Inferior parietal cortex (tissue), 1 donor: ENCODE measurements around the gene MAP4K2.
A peak's percentile ranks its signal among the peaks of the same experiment; 100 is the strongest.

ENCODE experiments used
- DNase-seq: peaks from one replicate; pipeline ENCODE4 v3.0.0-alpha.2; 2016; ENCODE audit errors: extremely low spot score

MAP4K2 gene

DNA sequence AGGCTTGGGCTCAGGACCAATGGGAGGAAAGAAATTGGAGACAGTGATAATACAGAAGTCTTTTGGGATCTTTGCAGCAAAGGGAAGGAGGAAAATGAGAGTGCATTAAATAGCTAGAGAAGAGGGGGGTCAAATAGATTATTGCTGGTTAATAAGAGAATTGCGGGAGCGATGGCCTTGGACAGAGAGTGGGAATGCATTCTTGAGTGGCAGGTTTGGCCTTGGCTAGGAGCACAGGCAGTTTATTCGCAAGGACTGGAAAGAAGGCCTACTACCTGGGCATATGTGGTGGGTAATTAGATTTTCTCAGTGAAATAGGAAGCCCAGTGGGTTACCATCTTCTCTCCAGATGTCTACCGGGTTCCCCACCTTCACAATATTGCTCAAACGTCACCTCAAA, 10.8 kb upstream of the MAP4K2 start:
- DNase-seq, result no peak

DNA sequence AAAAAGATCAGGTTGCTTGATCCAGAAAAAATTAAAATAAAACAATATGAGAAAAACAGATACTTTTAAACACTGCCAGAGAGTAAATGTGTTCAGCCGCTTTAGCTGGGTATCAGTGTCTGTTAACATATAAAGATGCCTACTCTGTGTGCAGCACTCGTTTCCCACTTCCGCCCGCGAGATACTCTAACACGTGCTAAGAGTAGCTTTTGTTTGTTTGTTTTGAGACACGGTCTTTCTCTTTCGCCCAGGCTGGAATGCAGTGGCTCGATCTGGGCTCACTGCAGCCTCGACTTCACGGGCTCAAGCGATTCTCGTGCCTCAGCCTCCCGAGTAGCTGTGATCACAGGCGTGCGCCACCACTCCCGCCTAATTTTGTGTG, 7.9 kb upstream of the MAP4K2 start:
- no peak for DNase-seq

DNA sequence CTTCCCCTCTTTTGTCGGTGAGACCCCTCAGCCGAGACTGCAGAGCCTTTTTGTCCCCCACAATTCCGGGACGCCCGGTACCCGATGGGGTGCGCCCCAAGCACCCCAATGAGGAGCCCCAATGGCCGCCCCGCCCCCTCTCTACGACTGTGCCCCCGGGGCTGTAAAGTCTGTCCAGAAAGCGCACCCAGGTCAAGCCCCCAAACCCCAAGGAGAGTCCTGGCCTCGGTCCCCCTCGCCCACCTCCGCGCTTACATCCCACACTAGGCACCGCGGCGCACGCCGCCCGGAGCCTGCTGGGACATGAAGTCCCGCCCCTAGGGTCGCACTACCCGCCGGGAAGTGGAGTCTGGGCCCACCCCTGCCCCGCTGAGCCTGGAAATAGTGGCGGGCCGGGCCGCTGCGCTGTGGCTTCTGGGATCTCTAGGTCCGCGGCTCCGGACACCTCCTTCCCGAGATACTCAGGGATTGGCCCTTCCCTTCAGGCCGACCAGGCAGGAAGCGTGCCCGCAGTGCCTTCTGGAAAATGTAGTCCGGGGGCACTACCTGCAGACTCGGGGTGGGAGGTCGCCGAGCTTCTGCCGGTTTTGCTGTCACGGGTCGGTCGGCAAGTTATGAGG, 7.4 kb upstream of the MAP4K2 start, which contains the start of gene MEN1:
Gene MEN1, minus strand, starts transcription at position 281 of the 620 bp plus-strand sequence. CDS start 442 bp downstream, outside the sequence.
- DNase-seq, result peak; percentile 95

DNA sequence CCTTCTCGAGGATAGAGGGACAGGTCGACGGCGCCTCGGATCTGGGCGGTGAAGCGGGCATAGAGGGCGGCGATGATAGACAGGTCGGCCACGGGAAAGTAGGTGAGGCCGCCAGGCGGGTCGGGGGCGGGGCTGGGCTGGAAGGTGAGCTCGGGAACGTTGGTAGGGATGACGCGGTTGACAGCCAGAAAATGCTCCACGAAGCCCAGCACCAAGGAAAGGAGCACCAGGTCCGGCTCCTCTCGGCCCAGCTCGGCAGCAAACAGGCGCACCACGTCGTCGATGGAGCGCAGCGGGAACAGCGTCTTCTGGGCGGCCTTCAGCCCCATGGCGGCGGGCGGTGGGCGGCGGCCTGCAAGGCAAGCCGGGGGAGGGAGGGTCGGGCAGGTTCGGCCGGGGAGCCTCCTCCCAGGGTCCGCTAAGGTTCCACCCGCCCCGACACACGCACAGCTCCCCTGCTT, 6.8 kb upstream of the MAP4K2 start:
- no peak for DNase-seq

DNA sequence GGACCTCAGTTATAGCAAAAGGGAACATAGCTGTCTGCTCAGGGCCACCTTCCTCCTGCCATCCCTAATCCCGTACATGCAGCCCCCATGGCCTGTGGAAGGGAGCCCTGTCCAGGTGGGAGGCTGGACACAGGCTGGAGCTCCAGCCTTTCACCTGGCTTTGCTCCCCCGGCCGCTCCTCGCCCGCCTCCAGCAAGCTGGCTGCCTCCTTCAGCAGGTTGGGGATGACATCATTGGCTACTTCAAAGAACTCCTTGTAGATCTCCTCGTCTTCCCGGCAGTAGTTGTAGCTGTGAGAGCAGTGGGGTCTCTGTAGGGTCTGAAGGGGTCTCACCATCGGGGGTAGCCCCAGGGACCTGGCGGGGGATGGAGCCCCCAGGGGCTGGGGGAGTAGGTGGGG, 2.5 kb upstream of the MAP4K2 start:
- no peak for DNase-seq

DNA sequence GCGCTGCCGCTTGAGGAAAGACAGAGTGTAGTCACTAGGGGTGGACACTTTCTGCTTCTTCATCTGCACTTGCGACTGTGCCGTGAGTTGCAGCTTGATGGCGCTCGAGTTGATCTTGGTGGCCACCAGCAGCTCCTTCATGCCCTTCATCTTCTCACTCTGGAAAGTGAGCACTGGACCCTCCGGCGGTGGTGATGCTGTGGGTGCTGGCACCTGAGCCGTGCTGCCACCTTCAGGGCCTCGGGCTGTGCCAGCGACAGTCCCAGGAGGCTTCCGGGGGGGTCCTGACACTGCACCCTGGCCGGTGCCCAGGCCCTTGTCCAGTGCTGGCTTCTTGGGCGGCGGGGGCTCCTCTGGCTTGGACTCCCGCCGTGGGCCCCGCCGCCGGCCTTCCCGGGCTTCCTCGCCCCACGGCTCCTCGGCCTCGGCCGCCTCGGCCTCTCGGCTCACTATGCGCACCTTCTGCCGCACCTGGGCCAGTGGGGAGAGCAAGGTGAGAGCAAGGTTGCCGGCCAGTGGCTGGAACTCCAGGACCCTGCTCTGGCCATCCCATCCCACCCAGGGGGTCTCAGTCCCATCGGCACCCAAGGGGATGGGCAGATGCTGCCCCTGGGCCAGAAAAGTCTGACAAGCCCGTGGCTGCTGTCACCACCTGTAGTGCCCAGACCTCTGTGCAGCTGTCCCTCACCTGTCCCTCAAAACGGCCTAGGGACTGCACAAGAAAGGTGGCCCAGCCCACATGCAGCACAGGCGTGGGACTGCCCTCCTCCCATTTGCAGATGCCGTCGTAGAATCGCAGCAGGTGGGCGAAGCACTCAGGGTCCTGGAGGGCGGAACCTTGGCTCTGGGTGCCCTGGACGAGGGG, 1.6 kb upstream of the MAP4K2 start:
- DNase-seq, result no peak

DNA sequence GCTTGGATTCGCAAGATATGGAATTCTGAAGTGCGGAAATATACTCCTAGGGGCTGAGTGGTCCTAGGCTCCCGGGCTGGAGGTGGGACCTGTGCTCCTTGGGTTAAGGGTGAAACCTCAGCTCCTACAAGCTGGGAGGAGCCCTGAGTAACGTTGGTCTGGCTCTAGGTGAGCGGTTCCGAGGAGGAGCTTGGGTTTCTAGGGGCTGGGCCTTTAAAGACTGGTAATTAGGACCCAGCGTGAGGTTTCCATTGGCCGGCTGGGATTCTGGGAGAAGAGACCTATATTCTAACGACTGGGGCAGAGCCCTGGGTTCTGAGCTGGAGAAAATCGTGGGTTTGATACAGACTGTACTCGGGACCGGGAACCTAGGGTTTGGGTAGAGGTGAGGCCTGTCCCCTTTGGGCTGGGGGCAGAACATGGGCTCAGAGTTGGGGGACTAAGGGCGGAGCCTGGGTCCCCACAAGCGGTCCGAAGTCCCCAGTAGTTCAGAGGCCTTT, 882 bp upstream of the MAP4K2 start:
- DNase-seq, result no peak

DNA sequence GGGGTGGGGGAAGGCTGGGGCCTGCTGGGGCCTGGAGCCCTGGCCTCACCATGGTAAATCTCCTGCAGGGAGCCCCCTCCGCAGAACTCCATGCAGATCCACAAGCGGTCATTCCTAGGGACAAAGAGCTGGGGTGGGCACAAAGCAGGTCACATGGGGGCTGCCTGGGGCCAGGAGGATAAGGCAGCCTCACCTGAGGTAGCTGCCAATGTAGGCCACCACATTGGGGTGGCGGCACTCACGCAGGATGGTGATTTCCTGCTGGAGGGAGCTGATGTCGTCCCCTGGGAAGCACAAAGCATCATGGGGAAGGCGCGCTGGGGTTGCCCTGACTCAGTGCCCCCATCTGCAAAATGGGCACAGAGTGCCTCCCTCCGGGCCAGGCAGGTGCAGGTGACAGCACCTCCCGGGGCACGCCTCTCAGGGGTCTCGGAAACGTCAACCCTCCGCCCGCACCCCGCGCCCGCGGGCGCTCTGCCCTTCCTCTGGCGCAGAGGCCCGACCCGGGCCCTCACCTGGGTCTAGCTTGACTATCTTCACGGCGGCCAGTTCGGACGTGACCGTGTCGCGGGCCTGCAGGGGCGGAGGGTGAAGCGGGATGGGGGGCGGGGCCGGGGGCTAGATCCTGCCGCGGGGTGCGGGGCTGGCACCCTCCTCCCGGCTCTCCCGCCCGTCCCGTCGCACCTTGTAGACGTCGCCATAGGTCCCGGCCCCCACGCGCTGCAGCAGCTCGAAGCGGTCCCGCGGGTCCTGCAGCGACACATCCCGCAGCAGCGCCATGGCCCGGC, 450 bp downstream of the MAP4K2 start:
- DNase-seq, result no peak

DNA sequence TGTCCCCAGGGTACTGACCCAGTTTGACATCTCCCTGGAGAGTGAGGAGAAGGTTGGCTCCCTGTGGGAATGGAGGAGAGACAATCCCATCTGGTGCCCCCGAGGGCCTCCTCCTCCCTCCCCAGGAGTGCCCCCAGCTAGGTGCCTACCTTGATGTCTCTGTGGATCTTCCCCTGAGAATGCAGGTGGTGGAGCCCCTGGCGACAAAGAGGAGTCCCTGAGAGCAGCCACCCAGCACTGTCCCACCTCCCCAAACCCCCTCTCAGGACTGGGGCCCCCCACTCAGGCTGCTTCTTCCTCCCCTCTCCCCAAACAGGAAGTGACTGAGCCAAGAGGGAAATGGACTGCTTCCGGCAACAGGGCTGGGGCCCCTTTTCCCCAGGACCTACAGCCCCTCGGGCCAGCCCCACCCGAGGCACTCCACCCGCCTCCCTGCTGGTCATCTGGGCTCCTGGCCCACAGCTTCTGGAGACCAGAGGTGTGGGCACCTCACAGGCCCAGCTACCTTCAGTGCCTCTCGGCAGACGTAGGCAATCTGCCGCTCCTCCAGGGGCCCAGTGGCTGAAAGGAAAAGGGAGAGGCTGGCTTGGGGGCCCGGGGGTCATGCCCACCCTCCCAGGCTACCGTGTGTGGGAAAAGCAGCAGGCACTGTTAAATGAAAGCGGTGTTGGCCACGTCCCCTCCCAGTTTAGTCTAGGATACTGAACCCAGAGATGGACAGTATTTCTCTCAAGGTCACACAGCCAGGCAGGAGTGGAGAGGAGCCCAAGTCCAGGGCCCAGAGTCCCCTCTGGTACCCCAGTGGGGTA, 1.2 kb downstream of the MAP4K2 start:
- DNase-seq, result no peak

DNA sequence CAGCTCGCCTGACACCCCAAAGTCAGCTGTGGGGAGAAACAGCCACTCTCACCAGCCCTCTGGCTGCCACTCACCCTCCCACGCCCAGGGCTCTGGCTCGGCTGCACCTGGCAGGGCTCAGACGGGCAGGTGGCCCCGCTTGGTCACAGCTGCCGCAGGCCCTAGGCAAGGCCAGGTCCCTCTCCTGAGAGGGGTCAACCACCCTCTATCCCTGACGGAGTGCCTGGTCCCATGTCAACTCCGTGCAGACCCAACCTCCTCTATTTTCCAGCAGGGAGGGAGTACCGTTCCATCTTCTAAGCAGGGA, 1.9 kb downstream of the MAP4K2 start:
- no peak for DNase-seq

DNA sequence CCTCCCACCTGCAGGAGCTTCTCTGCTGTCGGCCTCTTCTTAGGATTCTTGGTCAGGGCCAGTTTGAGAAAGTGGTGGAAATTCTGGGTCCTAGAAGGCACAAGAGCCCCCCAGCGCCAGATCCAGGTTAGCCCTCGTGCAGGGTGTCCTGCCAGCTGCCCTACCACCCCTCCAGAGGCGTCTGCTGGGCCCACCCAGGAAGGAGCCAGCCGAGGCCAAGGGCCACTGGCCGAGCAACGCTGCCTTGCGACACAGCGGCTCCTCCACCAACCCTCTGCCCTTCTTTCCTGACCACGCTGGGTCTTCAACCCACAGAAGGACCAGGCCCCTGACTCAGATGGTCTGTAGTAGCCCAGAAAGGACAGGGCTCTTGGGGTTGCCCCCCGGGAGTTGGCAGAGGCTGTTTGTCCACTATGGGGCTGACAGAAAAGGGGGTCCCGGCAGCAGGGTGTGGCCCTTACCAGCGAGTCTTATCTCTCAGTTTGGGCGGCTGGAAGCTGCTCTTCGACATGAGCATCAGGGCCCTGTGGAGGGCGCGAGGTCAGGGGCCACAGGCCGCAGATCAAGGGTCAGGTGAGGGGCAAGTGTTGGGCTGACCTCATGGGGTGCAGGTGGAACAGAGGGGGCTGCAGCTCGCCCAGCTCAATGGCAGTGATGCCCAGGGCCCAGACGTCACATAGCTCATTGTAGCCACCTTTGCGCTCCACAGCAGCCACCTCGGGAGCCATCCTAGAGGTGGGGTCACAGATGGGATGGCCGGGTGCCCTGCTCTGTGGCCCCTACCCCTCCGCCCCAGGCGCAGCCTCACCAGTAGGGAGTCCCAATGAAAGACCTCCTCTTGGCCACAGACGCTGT, 2.5 kb downstream of the MAP4K2 start:
- DNase-seq, result no peak

DNA sequence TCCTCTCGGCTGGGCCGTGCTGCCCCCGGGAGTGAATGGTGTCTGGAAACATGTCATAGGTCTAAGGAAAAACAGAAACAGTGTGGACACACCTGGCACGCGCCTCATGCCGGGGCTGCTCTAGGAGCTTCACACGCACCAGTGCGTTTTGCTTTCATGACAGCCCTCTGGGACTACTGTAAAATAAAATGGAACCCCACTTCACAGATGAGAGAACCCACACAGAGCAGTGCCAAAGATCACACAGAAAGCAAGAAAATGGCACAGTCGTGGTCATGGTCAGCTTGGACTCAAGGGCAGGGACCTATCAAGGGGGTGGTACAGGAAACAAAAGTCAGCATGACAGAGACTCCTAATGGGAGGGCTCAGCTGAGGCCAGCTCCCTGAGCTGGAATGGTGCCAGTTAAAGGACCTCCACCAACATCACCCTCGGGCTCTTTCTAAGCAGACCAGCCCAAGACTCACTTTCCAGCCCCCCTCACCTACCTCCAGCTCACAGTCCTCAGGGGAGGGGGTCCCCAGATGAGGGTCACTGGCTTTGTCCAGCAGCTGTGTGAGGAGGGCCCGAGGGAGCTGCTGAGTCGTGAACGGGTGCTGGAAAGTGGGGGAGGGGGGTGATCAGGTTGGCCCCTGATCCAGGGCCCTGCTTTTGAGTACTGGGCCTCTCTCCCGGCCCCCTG, 3.3 kb downstream of the MAP4K2 start:
- DNase-seq, result no peak

DNA sequence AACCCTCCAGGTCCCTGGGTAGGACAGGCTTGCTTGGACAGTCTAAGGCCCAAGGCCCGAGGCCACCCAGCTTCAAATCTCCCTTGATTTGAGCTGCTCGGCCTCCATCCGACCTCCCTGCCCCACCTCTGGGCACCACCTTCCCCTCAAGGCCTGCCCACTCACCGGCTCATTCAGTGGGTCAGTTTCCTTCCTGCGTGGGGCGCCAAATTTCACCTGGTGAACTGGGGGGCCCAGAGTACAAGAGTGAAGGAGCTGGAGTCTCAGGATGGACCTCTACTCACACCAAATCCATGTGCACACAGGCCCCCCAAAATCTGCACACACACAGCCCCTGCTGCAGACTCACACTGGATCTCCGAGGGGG, 3.8 kb downstream of the MAP4K2 start:
- DNase-seq, result no peak

DNA sequence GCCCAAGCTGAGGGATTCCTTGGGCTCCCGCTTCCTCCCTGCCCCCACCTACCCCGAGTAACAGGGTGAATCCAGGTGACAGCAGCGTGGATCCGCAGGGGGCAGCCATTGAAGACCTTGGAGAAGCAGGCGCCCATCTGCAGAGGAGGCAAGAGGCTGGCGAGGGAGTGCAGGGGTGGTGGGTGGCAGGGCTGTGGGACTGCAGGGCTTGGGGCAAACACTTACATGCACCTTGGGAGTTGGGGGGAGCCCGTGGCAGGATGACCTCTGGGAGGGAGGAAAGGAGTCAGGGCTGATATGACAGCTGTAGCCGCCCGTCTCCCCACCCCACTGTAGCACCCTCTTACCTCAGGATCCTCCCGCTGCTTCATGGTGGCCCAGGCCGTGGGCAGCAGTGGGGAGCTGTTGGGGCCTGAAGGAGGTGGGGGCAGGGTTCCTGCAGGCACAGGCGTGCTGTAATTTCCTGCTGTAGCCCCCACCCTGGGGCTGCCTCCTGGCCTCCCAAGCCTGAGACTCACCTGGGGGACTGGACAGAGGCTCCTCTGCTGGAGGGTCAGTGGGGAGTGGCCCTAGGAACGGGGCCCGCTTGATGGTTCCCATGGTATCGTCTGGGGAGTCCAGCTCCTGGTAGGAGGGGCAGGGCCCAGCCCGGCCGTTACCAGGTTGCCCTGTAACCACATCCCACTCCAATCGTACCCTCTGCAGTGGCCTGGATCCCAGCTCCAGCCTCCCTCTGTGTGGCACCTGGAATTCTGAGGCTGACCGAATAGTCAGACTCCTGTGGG, 6.1 kb downstream of the MAP4K2 start:
- DNase-seq, result no peak

DNA sequence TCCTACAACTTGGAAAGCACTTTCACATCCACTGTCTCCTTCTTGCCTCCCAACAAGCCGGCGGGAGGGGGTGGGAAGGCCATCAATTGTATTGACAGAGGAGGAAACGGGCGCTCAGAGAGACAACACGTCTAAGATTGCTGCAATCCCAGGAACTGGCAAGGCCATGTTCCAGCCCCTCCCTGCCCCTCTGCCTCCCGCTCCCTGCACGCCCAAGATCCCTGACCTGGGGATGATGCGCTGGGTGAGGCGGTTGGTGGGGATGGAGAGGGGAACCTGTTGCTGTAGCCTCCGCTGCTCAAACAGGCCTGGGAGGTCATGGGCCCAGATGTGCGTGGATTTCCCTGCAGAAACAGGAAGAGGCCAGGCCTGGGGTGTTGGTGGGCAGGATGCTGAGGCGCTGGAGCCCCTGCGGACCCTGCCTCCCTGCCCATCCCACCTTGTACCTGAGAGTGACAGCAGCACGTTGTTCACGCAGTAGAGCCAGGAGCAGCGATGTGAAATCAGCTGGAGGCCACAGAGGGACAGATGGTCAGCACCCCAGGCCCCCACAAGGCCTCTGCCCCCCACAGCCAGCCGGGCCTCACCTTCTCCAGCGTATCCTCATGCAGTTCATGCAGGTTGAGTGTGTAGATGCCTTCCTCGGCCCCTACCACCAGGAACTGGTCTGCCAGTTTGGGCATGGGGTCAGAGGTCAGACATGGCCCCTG, 6.8 kb downstream of the MAP4K2 start:
- DNase-seq, result no peak

DNA sequence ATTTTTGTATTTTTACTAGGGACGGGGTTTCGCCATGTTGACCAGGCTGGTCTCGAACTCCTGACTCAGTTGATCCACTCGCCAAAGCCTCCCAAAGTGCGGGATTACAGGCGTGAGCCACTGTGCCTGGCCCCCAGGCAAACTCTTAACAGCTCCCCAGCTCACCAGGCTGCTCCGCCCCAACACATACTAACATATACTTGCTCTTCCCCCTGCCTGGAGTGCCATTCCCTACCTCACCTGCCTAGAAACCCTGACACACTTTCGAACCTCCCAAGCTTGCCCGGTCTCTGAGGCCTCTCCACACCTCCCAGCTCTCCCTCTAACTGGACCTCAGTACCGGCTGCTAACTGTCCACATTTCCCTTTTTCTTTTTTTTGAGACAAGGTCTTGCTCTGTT, 8.5 kb downstream of the MAP4K2 start:
- DNase-seq, result no peak

DNA sequence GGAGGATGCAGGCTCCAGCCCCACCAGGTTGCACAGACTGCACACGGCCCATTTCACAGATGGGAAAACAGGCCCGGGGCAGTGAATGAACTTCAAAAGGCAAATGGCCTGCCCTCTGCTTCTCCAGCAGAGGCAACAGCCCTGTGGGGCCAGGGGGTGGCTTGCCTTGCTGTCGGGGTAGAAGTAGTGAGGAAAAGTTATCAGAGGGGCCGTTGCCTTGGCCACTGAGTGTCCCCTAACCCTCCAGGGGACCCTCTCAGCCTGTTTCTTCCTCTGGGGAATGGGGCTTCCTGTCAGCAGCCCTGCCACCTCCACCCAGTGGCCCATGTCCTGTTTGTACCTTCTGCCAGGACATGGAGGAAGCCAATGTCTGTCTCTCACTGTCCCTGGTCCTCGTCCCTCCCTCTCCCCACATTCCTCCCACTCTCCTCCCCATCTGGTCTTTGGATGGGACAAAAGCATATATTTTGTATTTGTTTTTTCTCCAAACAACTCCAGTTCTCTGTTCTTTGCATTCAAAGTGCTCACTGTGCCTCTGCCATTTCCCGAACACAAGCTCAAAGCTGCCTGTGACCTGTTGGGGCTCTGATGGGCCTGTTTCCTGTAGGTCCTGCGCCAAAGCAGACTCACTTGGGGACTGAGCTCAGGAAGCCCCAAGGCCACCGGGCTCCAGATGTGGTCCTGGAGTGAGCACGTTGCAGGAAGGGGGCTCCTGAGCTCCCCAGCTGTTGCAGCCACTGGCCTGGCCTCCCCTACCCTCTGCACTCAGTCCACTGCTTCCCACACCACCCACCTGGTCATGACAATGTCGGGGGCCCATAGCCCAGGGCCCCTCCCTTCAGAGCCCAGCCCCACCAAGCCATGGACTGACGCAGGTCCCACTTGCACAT, 9.5 kb downstream of the MAP4K2 start:
- DNase-seq, result no peak

DNA sequence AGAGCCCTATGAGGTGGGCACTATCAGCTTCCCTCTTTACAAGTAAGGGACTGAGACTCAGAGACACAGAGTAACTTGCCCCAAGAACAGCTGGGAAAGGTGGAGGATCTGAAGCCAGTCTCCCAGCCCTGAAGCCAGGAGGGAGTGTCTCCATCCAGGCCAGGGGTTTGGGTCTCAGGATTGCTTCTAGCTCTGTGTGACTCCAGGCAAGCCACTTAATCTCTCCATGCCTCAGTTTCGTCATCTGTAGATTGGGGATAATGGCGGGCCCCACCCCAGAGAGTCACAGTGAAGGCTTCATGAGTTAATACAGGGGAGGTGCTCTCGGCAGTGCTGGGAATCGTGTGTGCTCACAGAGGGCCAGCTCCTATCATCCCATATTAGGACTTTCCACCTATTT, 10.5 kb downstream of the MAP4K2 start:
- no peak for DNase-seq
